HEK293 (cell line): ENCODE data around the gene GLIPR1L2.
"Not testable (repeated sequence)": the region's sequence is repeated elsewhere in the genome, so short reads cannot be mapped to it uniquely, and the experiment has no call there.

Experiments
- CTCF ChIA-PET: fragments of 350-600 bp; formaldehyde crosslinking; extraction: SDS; loops from one replicate; lab custom pipeline; 2021; ENCODE audit warnings: antibody characterized with exemption; lab: Yijun Ruan, JAX
- POLR2A ChIA-PET: fragments of 300-600 bp; formaldehyde crosslinking; extraction: SDS; loops from one replicate; lab custom pipeline; 2020; ENCODE audit warnings: antibody characterized with exemption, inconsistent platforms; lab: Yijun Ruan, JAX
- H3K27ac ChIP-seq: fragments of 200-500 bp; sonication (Bioruptor generic); 2 replicates; pipeline ENCODE4 v1.5.1; 2014; ENCODE audit warnings: low read depth, low read length, control low read depth, inconsistent platforms; ENCODE audit errors: extremely low read depth
- H3K36me3 ChIP-seq, 2 experiments: fragments of 200-500 bp in 1 of 2; sonication (Bioruptor generic) in 1 of 2; 1 replicate in 1 of 2; 2 replicates in 1 of 2; pipeline ENCODE4 v1.5.1; 2014 to 2017; ENCODE audit warnings: inconsistent platforms in 2 of 2, low read length in 2 of 2; ENCODE audit not compliant: control insufficient read depth in 2 of 2, insufficient read depth in 1 of 2
- H3K4me1 ChIP-seq: fragments of 200-500 bp; sonication (Bioruptor generic); 2 replicates; pipeline ENCODE4 v1.5.1; 2014; ENCODE audit warnings: mild to moderate bottlenecking, low read length, inconsistent platforms; ENCODE audit not compliant: control insufficient read depth, insufficient read depth
- H3K4me3 ChIP-seq: 2 replicates; pipeline ENCODE4 v1.5.1; 2011; ENCODE audit warnings: low read depth, mild to moderate bottlenecking, control low read depth, low read length, moderate library complexity
- H3K9me3 ChIP-seq: fragments of 200-500 bp; sonication (Bioruptor generic); 2 replicates; pipeline ENCODE4 v1.5.1; 2014; ENCODE audit warnings: low read depth, low read length, inconsistent platforms; ENCODE audit not compliant: control insufficient read depth, insufficient read depth
- BCL11A ChIP-seq: fragments of 450-650 bp; formaldehyde crosslinking; IDR thresholded peaks from 2 replicates; pipeline ENCODE4 v1.5.1; 2016; ENCODE audit warnings: low read depth, missing biosample characterization, missing genetic modification characterization
- EGR2 ChIP-seq: fragments of 450-650 bp; formaldehyde crosslinking; IDR thresholded peaks from 2 replicates; pipeline ENCODE4 v1.5.1; 2016; ENCODE audit warnings: low read depth, missing biosample characterization, missing genetic modification characterization
- GFI1B ChIP-seq: fragments of 450-650 bp; formaldehyde crosslinking; IDR thresholded peaks from 2 replicates; pipeline ENCODE4 v1.5.1; 2016; ENCODE audit warnings: missing biosample characterization, missing genetic modification characterization
- GLI4 ChIP-seq: fragments of 450-650 bp; formaldehyde crosslinking; IDR thresholded peaks from 2 replicates; pipeline ENCODE4 v1.5.1; 2016; ENCODE audit warnings: missing biosample characterization, missing genetic modification characterization
- HOXA7 ChIP-seq: sonication (generic); formaldehyde crosslinking; IDR thresholded peaks from 2 replicates; pipeline ENCODE4 v1.8.1; 2022; ENCODE audit warnings: missing genetic modification reagents, borderline replicate concordance
- KLF1 ChIP-seq: fragments of 450-650 bp; formaldehyde crosslinking; IDR thresholded peaks from 2 replicates; pipeline ENCODE4 v1.5.1; 2016; ENCODE audit warnings: missing biosample characterization, missing genetic modification characterization
- KLF9 ChIP-seq: fragments of 450-650 bp; formaldehyde crosslinking; IDR thresholded peaks from 2 replicates; pipeline ENCODE4 v1.5.1; 2016; ENCODE audit warnings: missing biosample characterization, missing genetic modification characterization, low read depth
- PATZ1 ChIP-seq: fragments of 450-650 bp; formaldehyde crosslinking; IDR thresholded peaks from 2 replicates; pipeline ENCODE4 v1.5.1; 2016; ENCODE audit warnings: missing biosample characterization, missing genetic modification characterization
- SP7 ChIP-seq: fragments of 450-650 bp; formaldehyde crosslinking; IDR thresholded peaks from 2 replicates; pipeline ENCODE4 v1.5.1; 2016; ENCODE audit warnings: missing biosample characterization, missing genetic modification characterization
- YY1 ChIP-seq: fragments of 450-650 bp; formaldehyde crosslinking; IDR thresholded peaks from 2 replicates; pipeline ENCODE4 v1.5.1; 2018; ENCODE audit warnings: missing biosample characterization, missing genetic modification characterization
- ZBTB21 ChIP-seq: fragments of 450-650 bp; formaldehyde crosslinking; IDR thresholded peaks from 2 replicates; pipeline ENCODE4 v1.5.1; 2017; ENCODE audit warnings: missing biosample characterization, missing genetic modification characterization
- ZBTB6 ChIP-seq: fragments of 450-650 bp; formaldehyde crosslinking; IDR thresholded peaks from 2 replicates; pipeline ENCODE4 v1.5.1; 2017; ENCODE audit warnings: missing biosample characterization, missing genetic modification characterization
- ZNF10 ChIP-seq: fragments of 450-650 bp; formaldehyde crosslinking; IDR thresholded peaks from 2 replicates; pipeline ENCODE4 v1.5.1; 2017; ENCODE audit warnings: missing biosample characterization, missing genetic modification characterization
- ZNF202 ChIP-seq: fragments of 450-650 bp; formaldehyde crosslinking; IDR thresholded peaks from 2 replicates; pipeline ENCODE4 v1.5.1; 2016; ENCODE audit warnings: missing biosample characterization, missing genetic modification characterization, borderline replicate concordance
- ZNF473 ChIP-seq: fragments of 450-650 bp; formaldehyde crosslinking; IDR thresholded peaks from 2 replicates; pipeline ENCODE4 v1.5.1; 2017; ENCODE audit warnings: missing biosample characterization, missing genetic modification characterization
- ZNF521 ChIP-seq: fragments of 450-650 bp; formaldehyde crosslinking; IDR thresholded peaks from 2 replicates; pipeline ENCODE4 v1.5.1; 2017; ENCODE audit warnings: missing biosample characterization, mild to moderate bottlenecking, missing genetic modification characterization
- ZNF580 ChIP-seq: fragments of 450-650 bp; formaldehyde crosslinking; IDR thresholded peaks from 2 replicates; pipeline ENCODE4 v1.5.1; 2016; ENCODE audit warnings: missing biosample characterization, missing genetic modification characterization
- ZNF585B ChIP-seq: fragments of 450-650 bp; formaldehyde crosslinking; IDR thresholded peaks from 2 replicates; pipeline ENCODE4 v1.5.1; 2016; ENCODE audit warnings: missing biosample characterization, missing genetic modification characterization
- ZNF621 ChIP-seq: fragments of 450-650 bp; formaldehyde crosslinking; IDR thresholded peaks from 2 replicates; pipeline ENCODE4 v1.5.1; 2017; ENCODE audit warnings: missing biosample characterization, missing genetic modification characterization
- ZNF626 ChIP-seq: fragments of 450-650 bp; sonication (Bioruptor Pico); formaldehyde crosslinking; IDR thresholded peaks from 2 replicates; pipeline ENCODE4 v1.5.1; 2018; ENCODE audit warnings: missing biosample characterization, missing genetic modification characterization, inconsistent platforms
- ZNF639 ChIP-seq: fragments of 450-650 bp; formaldehyde crosslinking; IDR thresholded peaks from 2 replicates; pipeline ENCODE4 v1.5.1; 2016; ENCODE audit warnings: missing biosample characterization, missing genetic modification characterization
- ZNF645 ChIP-seq: fragments of 450-650 bp; formaldehyde crosslinking; IDR thresholded peaks from 2 replicates; pipeline ENCODE4; 2016; ENCODE audit warnings: missing biosample characterization, missing genetic modification characterization
- ZNF692 ChIP-seq: fragments of 450-650 bp; formaldehyde crosslinking; IDR thresholded peaks from 2 replicates; pipeline ENCODE4 v1.5.1; 2016; ENCODE audit warnings: missing biosample characterization, missing genetic modification characterization
- ZSCAN23 ChIP-seq: fragments of 450-650 bp; formaldehyde crosslinking; IDR thresholded peaks from 2 replicates; pipeline ENCODE4 v1.5.1; 2016; ENCODE audit warnings: missing biosample characterization, missing genetic modification characterization
- ZXDB ChIP-seq: fragments of 450-650 bp; formaldehyde crosslinking; IDR thresholded peaks from 2 replicates; pipeline ENCODE4 v1.5.1; 2016; ENCODE audit warnings: missing biosample characterization, missing genetic modification characterization

The GLIPR1L2 gene

GRCh38 chr12:75444429-75445136 is 53.7 kb downstream of the GLIPR1L2 start:
- no peak overlapping the region for H3K4me3 ChIP-seq
- TF ChIP-seq ZXDB (tag by site-specific recombination) (no peak), KLF9 (tag by site-specific recombination) (no peak), HOXA7 (CRISPR knock-in tag) (no peak), GFI1B (no peak), ZNF692 (tag by site-specific recombination) (no peak), EGR2 (tag by site-specific recombination) (no peak), ZNF639 (no peak), ZNF621 (no peak), ZNF626 (tag by site-specific recombination) (no peak), ZNF202 (tag by site-specific recombination) (no peak), ZNF521 (no peak), SP7 (tag by site-specific recombination) (no peak)
- no peaks in the 10 kb centered on the region for H3K9me3 ChIP-seq
- no peaks in the 10 kb centered on the region for H3K4me1 ChIP-seq
- POLR2A ChIA-PET = no interaction called here
- CTCF ChIA-PET = no interaction called here
- H3K27ac ChIP-seq = no peak overlapping the region
- H3K36me3 ChIP-seq = no peaks in the 10 kb centered on the region

GRCh38 chr12:75445137-75445507 is 54.2 kb downstream of the GLIPR1L2 start:
- H3K27ac ChIP-seq, H3K4me1 ChIP-seq, H3K4me3 ChIP-seq, H3K9me3 ChIP-seq, POLR2A ChIA-PET, H3K36me3 ChIP-seq: not testable (repeated sequence)
- CTCF ChIA-PET = interaction anchor here (1.9 kb wide), 1 partner anchor 8 kb away, joined by 5 read pairs; no protein-coding TSS in a partner anchor

GRCh38 chr12:75446857-75447256 is 56.0 kb downstream of the GLIPR1L2 start:
- Histone ChIP-seq H3K4me1 (no peaks in the 10 kb centered on the region), H3K9me3 (no peaks in the 10 kb centered on the region), H3K36me3 (no peaks in the 10 kb centered on the region), H3K4me3 (no peak overlapping the region), H3K27ac (no peak overlapping the region)
- ChIA-PET CTCF (interaction anchor here (0.9 to 1.9 kb wide), 2 partner anchors 10 to 55 kb away, joined by 3 to 5 read pairs; partner anchors contain the start of gene GLIPR1L2), POLR2A (no interaction called here)
- TF ChIP-seq ZNF585B (tag by site-specific recombination) = no peak
- TF ChIP-seq BCL11A = no peak
- no peak for TF ChIP-seq ZNF10 (tag by site-specific recombination)
- no peak for TF ChIP-seq KLF1
- TF ChIP-seq ZBTB6 (tag by site-specific recombination) = no peak
- TF ChIP-seq PATZ1 = no peak
- TF ChIP-seq ZBTB21 (tag by site-specific recombination) = no peak
- no peak for TF ChIP-seq GLI4 (tag by site-specific recombination)
- TF ChIP-seq ZNF645 (tag by site-specific recombination) = no peak
- no peak for TF ChIP-seq ZNF580 (tag by site-specific recombination)
- no peak for TF ChIP-seq ZNF473
- no peak for TF ChIP-seq YY1 (tag by site-specific recombination)
- TF ChIP-seq ZXDB (tag by site-specific recombination) = no peak
- no peak for TF ChIP-seq ZSCAN23 (tag by site-specific recombination)
